A204.1 (cell line): Measurements from ENCODE around the gene VPS41.

Experiments
- FAIRE-seq: peaks from 2 replicates; lab custom pipeline; 2012; peaks lifted over from hg19 to GRCh38; lab: Jason Lieb, UNC

The VPS41 gene

DNA sequence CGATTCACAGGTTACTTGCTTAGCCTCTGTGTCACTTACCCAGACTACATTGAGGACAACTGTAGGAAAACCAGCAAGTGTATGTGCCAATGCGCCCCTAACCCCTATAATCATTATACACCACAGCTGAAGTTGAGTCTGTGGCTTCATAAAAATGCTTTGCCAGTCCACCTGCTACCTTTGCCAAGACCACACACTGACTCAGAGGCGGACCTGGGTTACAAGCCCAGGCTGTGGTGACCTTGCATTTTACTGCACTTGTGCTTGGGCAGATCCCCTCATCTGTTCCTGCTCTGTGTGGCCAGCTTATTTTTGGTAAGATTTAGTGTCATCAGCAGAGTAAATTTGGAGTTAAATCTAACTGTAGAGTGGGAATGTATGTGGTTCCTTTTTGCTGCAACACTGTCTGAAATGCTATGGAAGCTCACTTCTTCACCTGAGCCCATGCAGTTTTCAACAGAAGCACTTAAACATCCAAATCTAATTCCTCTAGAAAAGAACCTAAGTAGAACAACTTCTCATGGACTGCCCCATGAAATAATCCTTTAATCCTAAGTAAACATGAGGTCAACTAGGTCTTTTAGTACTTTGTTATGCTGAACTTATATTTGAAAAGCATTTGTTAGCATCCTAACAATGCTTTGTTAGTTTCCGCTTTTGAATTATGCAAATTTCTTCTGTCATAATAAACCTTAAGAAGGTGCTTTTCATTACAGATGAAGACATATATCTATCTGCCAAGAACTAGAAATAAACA is 181.6 kb downstream of the VPS41 start:
- no peak for FAIRE-seq

DNA sequence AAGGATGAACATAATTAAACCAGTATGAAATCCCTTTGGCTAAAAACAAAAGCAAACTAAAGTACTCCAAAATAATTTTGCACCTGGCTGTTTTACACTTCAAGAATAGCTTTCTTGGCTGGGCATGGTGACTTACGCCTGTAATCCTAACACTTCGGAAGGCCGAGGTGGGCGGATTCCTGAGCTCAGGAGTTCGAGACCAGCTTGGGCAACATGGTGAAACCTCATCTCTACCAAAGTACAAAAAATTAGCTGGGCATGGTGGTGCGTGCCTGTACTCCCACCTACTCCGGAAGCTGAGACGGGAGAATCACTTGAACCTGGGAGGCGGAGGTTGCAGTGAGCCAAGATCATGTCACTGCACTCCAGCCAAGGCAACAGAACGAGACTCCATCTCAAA is 185.7 kb downstream of the VPS41 start:
- no peak for FAIRE-seq

DNA sequence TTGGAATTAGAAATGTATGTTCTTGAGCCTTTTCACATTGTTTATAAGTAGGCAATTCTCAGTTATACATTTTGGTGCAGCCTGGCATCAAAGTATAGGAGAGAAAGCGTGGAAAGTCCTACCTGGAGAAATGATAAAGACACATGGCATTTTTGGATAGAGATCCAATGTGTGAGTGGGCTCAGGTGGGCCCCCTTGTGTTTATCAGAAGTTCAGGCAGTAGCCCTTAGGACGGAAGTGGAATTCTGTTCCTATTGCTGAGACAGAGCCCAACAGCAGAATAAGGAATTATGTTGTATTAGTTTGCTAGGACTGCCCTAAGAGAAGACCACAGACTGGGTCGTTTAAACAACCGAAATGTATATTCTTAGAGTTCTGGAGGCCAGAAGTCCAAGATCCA is 192.6 kb downstream of the VPS41 start:
- FAIRE-seq: no peak

DNA sequence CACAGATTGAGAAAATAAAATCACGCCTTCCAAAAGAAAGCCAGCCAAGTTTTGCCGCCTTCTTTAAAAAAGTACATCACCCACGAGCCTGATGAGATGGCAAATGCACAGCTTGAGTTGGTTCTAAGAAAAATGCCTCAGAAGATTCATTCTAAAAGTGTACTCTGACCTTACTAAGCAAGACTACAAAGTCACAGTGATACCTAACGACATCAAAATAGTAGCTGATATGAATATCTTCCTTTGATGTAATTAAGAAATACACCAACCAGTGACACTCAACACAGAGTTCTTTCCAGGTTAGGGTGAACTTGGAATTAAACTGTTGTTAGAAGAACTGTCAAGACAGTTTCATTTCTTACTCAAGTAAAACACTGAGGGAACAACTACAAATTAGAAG is 199.9 kb downstream of the VPS41 start:
- FAIRE-seq: no peak

DNA sequence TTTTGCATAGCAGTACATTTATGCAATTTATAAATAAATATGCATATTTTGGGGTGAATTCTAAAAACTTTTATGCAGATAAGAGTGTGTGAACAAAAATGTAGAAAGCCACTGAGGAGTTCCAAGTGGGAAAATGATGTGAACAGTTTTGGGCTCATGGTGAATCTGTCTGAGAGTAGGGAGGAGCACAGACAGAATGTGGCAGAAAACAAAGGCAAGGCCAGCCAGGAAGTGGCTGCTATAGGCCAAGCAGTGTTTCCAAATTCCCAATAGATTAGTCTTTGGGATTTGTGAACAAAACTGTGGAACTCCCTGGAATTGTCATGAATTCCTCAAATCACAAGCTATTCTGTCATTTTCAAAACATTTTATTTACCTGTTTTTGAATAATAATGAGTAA is 204.2 kb downstream of the VPS41 start:
- FAIRE-seq: no peak

DNA sequence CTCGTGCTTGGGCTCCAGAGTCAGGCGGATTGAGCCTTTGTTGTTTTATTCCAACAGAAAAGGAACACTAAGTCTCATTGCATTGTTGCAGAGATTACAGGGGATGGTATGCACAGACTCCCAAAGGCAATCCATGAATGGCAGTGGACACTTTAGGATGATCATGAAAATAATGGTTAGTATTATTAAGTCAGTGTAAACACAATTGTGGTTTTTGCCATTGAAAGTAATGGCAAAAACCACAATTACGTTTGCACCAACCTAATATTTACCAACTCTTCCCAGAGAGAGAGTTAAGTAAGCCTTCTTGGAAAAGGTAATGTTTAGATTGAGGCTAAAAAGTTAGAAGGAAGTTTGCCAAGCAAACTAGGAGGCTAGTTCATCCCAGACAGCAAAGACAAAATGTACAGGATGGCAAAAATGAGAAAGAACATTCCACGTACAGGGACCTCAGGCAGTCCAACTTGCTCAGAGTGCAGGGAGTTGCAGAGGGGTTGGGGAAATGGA is 204.9 kb downstream of the VPS41 start:
- no peak for FAIRE-seq

DNA sequence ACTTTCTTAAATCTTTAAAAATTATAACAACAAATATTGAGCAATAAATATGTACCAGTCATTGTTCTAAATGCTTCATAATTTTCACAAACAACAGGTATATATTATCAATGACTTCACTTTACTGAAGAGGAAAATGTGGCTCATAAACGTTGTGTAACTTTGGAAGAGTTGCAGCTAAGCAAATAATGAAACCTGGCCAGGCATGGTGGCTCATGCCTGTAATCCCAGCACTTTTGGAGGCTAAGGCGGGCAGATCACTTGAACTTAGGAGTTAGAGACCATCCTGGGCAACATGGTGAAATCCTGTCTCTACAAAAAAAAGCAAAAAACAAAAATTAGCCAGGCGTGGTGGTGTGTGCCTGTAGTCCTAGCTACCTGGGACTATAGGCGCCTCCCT is 205.9 kb downstream of the VPS41 start:
- FAIRE-seq: no peak

DNA sequence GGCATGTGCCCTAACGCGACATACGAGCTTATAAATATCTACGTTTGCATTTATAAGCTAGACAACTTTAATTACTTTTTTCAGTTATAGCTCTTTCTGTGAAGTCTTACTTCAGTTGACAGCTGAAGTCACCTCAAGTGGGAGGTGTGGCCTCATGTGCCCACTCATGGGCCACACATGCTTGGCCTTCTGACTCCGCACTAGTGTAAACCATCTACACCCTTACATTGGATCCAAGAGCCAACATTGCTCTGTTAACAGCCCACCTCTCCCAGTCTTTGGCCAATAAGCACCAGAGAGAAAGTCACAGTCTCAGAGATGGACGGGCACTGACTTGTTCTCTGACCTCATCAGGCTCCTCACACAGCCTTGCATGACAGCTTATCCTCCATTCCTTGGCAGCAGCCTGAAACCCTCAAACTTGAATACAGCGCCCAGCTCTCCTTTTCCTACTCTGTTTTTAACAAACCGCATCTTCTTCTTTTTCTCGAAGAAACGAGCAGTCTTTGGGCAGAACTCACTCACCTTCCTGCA is 206.9 kb downstream of the VPS41 start:
- no peak for FAIRE-seq

DNA sequence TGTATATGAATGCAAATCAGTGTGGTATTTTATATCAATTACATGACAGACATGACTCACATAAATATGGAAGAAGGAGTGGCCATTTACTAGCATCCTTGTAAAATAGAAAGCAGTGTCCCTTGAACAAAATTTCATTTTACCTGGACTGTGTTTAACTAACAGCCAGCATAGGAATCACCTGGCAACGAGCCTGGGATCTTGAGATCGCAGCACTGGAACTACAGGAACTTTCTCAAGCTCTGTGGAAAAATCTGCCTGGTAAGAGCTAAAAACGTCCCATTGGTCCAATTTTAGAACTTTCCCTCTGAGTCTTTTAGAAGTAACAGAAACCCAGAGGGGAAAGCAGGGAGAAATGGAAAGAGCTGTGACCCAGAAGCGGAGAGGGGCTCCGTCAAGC is 208.9 kb downstream of the VPS41 start:
- FAIRE-seq: no peak

DNA sequence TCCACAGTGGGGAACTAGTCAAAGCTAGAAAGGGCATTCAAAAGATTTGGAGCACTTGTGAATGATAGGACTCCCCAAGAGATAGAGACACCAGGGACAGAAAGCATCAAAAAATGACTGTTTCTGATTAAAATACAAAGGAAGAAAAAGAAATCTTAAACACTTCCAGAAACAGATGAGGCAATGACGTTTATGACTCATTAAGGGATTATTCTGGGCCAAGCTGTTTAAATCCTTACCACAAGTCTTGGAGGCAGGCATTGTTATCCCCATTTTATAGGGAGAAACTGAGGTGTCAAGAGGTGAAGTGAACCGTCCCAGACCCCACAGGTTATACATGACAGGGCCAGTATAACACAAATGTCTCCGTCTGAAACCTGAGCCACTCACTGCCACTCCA is 209.5 kb downstream of the VPS41 start:
- no peak for FAIRE-seq

DNA sequence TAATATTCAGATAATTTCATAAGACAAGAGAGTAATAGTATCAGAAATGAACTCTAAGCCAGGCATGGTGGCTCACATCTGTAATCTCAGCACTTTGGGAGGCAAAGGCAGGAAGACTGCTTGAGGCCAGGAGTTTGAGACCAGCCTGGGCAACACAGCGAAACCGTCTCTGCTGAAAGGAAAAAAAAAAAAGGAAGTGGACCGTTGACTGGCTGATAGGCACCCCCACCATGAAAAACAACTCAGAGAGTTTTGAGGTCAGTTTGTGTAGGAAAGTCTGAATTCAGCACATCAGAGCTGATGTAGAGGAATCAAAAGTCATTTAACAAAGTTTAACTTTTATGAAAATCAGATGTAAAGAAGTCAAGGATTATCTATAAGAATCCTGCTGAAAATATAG is 214.7 kb downstream of the VPS41 start:
- FAIRE-seq: no peak

DNA sequence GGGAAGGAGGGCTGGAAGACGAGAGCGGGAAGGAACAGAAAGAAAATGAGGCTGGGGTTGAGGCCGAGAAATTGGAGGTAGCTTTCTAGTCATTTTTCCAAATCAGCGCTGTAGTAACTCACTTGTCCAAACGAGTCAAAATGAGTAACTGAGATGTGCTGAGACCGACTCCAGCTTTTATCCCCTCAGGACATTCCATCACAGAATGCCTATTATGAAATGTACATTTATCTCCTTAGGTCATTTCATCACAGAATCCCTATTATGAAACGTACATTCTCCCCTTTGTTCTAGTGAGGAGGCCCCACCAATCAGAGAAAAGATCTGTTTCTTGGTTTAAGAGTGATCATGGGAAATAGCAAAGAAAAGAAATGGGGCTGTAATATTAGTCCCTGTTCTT is 222.1 kb downstream of the VPS41 start:
- FAIRE-seq: no peak

DNA sequence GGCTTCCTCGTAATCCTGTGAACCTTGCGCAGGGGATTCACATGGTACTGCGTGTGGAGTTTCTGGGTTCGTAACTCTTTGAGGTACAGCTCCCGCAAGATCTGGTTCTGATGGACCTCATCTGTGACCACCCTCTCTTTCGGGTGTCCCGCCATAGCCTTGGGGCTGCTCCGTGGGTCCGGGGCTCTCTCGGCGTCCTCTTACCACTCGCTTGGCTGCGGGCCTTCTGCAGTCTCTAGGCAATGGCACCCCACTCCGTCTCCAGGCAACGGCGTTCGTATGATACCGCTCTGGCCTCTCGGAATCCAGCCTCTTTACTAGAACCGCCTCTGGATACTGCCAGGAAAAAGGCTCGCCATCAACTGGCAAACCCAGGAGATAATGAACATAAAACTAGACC is 223.1 kb downstream of the VPS41 start:
- FAIRE-seq: no peak

DNA sequence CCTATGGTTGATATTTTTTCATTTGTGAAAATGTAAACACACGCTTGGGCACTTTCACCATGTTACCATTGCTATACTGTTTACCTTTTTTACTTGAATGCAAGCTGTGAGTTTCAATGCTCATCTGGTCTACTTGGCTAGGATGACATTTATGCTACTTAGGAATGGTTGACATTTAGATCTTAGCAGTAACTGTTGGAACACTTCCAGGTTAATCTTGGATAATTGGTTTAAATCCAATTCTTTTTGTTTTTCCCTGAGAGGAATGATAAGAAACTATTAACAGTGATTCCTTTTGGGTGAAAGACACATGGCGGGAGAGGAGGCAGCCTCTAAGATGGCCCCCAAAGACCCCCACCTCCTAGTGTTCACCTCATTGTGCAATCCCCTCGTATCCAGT is 226.4 kb downstream of the VPS41 start:
- FAIRE-seq: no peak

DNA sequence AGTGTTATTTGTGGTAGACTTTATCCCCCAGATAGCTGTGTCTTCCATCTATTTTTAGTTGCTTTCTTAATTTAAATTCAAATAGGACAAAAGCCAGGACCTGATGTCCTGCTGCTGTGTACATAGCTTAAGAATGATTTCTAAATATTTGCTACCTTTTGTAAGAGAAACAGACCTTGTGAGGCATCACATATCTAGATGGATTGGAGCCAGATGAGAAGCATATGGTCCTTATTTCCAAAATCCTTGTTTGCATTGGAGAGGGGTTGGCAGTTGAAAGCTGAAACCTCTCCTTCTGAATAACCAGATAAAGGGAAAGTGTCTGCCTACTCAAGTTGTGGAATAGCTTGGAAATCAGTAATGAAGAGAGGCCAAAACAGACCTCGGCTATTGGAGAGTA is 227.1 kb downstream of the VPS41 start:
- no peak for FAIRE-seq

DNA sequence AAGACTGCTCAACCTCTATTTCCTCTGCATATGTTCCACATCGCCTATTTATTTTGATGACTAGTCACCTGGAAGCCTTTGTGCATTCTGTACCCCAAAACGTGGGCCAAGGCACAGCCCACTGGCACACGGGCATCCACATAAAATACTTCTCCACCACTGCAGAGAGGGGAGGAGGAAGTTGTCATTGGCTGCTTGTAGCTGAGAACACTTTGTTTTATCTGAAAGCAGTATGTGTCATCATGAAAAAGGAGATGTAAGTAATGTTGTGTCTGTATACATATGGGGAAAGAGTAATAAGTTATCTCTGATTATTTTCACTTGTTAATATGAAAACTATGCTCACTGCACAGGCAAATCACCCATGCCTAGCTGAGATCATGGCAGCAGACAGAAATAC is 229.6 kb downstream of the VPS41 start:
- FAIRE-seq: no peak

DNA sequence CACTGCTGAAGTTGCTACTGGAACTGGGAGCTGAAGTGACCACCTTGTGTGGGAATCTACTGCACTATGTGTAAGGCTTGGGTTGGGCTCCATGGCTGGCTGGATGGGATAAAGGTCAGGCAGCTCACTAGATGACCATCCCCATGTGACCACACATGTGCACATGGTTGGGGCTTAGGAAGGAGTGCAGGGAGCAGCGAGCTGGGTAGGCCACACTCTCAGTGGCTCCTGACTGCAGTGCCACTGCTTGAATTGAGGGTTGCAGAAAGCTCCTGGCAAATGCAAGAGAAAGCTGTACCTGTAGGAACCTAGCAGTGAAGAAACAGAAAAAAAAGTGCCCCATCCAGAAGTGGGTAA is 230.3 kb downstream of the VPS41 start:
- no peak for FAIRE-seq

DNA sequence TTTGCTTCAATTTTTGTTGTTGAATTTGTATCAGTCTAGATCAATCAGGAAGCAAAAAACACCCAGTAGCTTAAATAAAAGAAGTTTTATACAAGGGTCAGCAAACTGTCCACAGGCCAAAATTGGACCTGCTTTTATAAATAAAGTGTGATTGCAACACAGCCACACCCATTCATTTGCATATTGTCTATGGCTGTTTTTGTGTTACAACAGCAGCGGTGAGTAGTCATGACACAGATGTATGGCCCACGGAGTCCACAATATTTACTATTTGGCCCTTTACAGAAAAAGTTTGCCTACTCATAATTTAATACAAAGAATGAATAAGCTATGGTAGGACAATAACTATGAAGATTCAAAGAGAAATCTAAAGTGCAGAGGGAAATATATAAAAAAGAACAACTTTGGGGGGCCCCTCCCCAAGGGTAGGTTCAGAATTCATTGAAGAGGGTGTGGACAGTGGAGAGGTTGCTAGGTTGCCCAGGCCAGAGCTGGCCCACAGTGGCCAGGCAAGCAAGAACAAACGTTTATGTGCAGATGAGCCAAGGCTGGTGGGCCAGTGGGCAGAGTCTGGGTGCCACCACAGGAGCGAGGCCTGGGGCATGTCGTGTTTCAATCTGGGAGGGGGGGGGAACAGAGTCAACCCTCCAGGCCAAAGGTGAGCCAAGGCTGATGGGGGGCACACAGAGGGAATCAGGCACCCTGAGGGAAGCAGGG is 230.9 kb downstream of the VPS41 start:
- no peak for FAIRE-seq

DNA sequence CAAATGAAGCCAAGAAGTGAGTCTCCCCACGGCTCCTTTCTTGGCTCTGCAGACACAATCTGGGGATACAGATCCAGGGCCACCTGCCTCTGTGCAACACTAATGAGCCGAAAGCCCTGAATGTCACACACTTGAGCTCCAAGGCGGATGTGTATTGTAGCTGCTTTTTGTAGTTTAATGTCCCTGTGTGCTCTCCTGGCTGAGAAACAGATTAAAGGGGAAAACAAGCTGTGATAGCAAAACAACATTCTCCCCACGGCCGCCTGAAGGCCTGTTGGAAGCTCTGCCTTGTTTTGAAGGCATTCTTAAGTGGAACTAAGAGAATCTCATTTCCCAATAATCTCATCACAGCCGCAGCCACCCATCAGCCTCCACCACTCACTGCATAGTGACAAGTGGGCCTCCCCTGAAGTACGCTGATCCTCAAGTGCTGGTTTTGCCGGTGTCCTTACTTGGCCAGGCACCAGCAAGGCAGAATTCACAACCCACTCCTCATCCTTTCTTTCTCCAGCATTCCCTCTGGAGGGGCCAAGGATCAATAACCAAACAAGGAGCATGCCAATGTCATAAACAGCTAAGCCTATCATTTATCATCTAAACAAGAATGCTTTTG is 233.4 kb downstream of the VPS41 start:
- no peak for FAIRE-seq

DNA sequence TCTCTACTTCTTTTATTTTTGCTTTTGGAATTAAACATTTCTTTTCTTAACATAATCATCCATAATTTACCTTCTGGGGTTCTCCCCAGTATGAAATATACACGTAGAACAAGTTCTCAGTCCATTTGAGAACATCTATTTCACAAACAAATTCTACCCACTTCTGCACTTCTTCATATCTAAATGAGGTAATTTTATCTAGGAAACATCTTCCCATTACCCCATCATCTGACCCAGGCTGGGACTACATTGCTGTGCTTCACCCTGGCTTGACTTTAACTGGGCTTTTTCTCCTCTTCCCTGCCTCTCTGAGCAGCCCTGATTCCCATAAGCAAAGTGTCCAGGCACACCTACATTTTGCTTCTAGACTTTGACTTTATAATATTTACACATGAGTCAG is 234.5 kb downstream of the VPS41 start:
- no peak for FAIRE-seq

DNA sequence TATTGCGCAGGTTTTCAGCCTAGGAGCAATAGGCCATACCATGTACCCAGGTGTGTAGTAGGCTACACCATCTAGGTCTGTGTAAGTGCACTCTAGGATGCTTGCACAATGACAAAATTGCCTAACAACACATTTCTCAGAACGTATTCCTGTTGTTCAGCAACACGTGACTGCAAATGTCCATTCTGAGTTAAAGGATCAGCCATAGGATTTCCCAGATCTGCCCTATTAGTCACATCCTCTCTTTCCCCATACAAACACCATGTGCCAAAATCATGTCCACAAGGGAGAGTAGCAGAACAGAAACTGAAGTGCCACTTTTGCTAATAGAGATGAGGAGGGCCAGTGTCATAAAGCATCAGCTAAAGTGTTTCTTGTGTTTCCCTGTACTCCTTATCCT is 235.2 kb downstream of the VPS41 start:
- FAIRE-seq: no peak
